Large intestine (tissue), 3 donors: Measurements from ENCODE around the gene TNFRSF13B. TPM values are rescaled to one million over a fixed set of nuclear protein-coding genes. Genes with fewer than 3 reads are reported as not detected.
"Not testable (repeated sequence)": the region's sequence is repeated elsewhere in the genome, so short reads cannot be mapped to it uniquely, and the experiment has no call there.

ENCODE experiments used
- DNase-seq, 2 donors: peaks; one replicate each; pipeline versions ENCODE4 v3.0.0 to v3.0.0-alpha.2; 2013
- H3K27ac ChIP-seq: one replicate; pipeline ENCODE4 v1.5.1; 2013; ENCODE audit warnings: low read length
- H3K27me3 ChIP-seq: 2 replicates; pipeline ENCODE4 v1.6.1; 2013; ENCODE audit warnings: low read length; ENCODE audit not compliant: control insufficient read depth, insufficient read depth
- H3K36me3 ChIP-seq: 2 replicates; pipeline ENCODE4 v1.6.1; 2013; ENCODE audit warnings: low read length; ENCODE audit not compliant: control insufficient read depth, insufficient read depth
- H3K4me1 ChIP-seq: one replicate; pipeline ENCODE4 v1.6.1; 2013; ENCODE audit warnings: low read length; ENCODE audit not compliant: control insufficient read depth, insufficient read depth
- H3K4me3 ChIP-seq: one replicate; pipeline ENCODE4 v1.5.1; 2013; ENCODE audit warnings: low read length
- H3K9me3 ChIP-seq: one replicate; pipeline ENCODE4 v1.6.1; 2013; ENCODE audit warnings: mild to moderate bottlenecking, low read depth, low read length, moderate library complexity; ENCODE audit not compliant: control insufficient read depth
- WGBS: methylation state at CpG from one replicate; pipeline ENCODE4 v1.1.5; 2013; ENCODE audit warnings: low lambda C conversion rate; ENCODE audit not compliant: insufficient coverage; 5-methylcytosine and 5-hydroxymethylcytosine counted together
- polyA plus RNA-seq: library from polyadenylated mRNA; unstranded; fragments of 120-200 nt; gene quantifications from one replicate; pipeline ENCODE4 v1.2.1, GENCODE V29; 2013

TNFRSF13B gene
- polyA plus RNA-seq, 1 donor = 0.07 TPM

DNA sequence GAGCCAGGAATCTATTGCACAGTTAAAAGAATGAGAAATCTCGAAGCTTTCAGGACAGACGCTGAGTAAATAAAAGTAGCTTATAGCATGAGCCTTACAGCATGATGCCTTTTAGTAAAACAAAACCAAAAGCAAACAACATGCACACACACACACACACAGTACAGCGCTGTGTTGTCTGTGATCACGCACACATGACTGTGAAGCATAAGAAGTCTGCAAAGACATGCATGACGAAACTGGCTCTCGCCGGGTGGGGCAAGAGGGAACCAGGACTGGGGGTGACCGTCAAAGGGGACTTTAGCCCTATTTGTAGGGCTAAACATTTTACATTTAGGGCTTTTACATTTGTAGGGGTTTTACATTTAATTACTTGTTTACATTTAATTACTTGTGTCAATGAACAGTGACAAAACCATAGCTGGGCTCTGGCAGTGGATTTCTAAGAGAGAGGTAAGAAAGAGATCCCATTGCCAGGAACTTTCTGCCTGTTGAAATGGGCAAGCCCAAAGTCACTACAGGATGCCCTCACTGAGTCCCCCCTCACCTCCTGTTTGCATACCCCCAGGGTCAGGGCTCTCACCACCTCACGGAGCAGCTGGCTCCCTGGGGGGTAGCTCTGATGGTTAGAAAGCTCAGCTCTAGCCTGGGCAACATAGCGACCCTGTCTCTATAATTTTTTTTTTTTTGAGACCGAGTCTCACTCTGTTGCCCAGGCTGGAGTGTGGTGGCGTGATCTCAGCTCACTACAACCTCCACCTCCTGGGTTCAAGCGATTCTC is 2.0 kb upstream of the TNFRSF13B start:
- H3K4me1 ChIP-seq = no peaks in the 10 kb centered on the region
- no peaks in the 10 kb centered on the region for H3K9me3 ChIP-seq
- no peak overlapping the region for H3K4me3 ChIP-seq
- no peaks in the 10 kb centered on the region for H3K36me3 ChIP-seq
- H3K27ac ChIP-seq = no peak overlapping the region
- H3K27me3 ChIP-seq = peaks cover 10% of the 10 kb centered on the region
- DNase-seq = peak in 1 of 2 donors; percentile 29
- 43% methylated on average over 2 of the region's 13 CpGs for WGBS

DNA sequence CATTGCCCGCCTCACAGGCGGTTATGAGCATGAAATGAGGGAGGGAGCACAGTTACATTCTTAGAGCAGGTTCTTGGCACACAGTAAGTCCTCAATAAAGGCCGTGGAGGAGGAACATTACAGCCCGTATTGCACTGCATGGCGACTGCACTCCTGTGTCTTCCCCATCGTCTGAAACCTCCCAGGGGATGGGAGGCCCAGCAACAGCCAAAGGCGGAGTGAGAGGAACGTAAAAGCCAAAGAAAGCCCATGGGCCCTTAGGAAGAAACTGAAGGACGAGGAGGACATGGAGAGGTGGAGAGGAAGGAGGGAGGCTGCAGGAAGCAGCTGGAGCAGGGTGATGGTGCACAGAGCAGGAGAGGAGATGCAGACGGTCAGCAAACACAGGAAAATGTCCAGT is 1.1 kb upstream of the TNFRSF13B start:
- H3K27ac ChIP-seq, DNase-seq, H3K27me3 ChIP-seq, H3K4me3 ChIP-seq, H3K36me3 ChIP-seq, H3K4me1 ChIP-seq, H3K9me3 ChIP-seq: not testable (repeated sequence)
- WGBS = 90% methylated on average over 2 of the region's 10 CpGs

DNA sequence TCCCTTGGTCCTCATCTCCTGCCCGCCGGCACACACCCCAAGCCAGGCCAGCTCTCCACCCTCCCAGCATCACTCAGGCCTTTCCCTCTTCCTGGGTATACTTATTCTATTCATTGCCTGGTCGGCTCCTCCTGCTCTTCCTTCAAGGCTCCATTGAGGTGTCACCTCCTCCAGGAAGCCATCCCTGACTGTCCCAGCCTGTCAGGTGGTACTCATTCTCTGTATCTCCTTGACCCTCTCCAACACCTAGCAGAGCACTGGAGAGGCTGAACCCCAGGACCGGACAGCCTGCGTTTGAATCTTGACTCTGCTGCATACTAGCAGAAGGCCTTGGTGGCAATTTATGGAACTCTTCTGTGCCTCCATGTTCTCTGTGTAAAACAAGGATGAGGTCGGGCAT is 428 bp upstream of the TNFRSF13B start:
- DNase-seq = no peak
- Histone ChIP-seq H3K27ac (no peak overlapping the region), H3K4me1 (no peaks in the 10 kb centered on the region), H3K36me3 (no peaks in the 10 kb centered on the region), H3K27me3 (peaks cover 4% of the 10 kb centered on the region), H3K9me3 (no peaks in the 10 kb centered on the region), H3K4me3 (no peak overlapping the region)
- whole genome bisulfite sequencing = no CpG with 5 or more reads among the region's 6 CpGs

DNA sequence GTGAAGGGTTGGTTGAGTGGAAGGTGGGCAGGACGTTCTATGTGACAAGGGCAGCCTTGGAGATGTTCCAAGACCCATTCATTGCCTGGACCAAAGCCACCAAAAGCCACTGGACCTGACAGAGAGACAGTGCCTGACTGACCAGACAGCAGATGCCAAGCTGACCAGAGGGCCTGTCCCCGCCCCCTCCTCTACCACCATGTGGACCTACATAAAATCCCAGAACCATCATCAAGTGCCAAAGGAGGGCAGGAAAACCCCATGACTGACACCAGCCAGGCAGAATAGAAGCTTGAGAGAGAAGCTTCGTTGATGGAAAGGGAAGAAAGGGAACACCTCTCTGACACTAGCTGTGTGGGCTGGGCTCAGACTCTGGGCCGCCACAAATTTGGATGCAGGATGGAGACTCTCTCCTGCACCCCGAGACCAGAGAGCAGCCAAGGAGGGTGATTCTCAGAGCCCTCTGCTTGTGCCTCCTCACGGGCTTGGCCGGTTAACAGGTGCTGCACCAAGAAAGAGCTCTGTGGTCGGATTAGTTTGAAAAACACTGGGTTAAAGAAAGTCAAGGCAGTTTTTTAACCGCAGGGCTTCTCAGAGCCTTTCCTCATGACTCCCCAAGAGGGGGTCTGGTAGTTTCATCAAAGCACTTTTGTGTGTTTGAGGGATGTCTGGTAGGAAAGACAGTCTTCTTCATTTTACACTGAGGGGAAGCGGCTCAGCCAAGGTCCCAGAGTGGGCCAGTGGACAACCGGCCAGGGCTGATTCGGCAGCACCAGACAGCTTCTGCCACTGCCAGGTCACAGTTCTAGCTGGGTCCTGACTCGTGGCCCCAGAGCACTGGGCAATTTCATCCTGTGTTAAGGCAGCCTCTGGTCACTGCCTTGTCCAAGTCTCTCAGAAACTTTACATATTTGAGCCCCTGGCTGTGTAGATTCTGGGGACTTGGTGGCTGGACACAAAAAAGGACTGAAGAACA is 1.7 kb downstream of the TNFRSF13B start:
- Histone ChIP-seq H3K4me3 (no peak overlapping the region), H3K36me3 (no peaks in the 10 kb centered on the region), H3K4me1 (no peaks in the 10 kb centered on the region), H3K27ac (no peak overlapping the region), H3K9me3 (no peaks in the 10 kb centered on the region), H3K27me3 (peaks cover 4% of the 10 kb centered on the region)
- no peak for DNase-seq
- no CpG with 5 or more reads among the region's 13 CpGs for WGBS

DNA sequence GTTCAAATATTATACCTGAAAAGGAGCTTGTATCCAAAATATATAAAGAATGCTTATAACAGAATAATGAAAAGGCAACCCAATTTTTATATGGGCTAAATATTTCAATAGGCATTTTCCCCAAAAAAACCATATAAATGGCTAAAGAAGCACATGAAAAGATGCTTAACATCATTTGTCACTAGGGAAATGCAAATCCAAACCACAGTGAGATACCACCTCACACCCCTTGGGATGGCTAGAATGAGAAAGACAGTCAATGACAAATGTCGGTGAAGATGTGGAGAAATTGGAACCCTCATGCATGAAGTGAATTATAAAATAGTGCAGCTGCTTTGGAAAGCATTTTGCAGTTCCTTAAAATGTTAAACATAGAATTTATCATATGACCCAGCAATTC is 3.1 kb downstream of the TNFRSF13B start:
- no peaks in the 10 kb centered on the region for H3K4me1 ChIP-seq
- DNase-seq = no peak
- 71% methylated on average over 1 of the region's 1 CpG for WGBS
- H3K9me3 ChIP-seq = no peaks in the 10 kb centered on the region
- H3K27ac ChIP-seq = no peak overlapping the region
- H3K27me3 ChIP-seq = peaks cover 4% of the 10 kb centered on the region
- H3K4me3 ChIP-seq = no peak overlapping the region
- no peaks in the 10 kb centered on the region for H3K36me3 ChIP-seq

DNA sequence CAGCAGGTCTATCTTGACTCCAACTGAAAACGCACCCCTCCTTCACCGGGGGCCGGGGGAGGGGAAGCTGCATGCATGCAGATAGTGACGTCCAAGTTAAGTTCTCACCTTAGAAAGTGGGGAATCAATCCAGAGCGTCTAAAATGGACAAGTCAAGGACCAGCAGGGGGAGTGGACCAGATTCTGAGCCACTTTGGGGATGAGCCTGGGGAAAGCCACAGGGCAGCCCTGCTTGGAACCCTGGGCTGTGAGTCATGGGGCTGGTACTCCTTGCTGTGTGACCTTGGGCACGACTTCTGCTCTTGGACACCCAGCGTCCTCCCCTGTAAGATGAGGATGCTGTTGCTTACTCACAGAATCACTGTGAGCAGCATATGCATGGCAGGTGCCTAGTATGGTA is 9.1 kb downstream of the TNFRSF13B start:
- no peak overlapping the region for H3K27ac ChIP-seq
- no peaks in the 10 kb centered on the region for H3K9me3 ChIP-seq
- no peak for DNase-seq
- WGBS = no CpG with 5 or more reads among the region's 7 CpGs
- H3K4me1 ChIP-seq = no peaks in the 10 kb centered on the region
- no peak overlapping the region for H3K4me3 ChIP-seq
- H3K27me3 ChIP-seq = no peaks in the 10 kb centered on the region
- no peaks in the 10 kb centered on the region for H3K36me3 ChIP-seq

DNA sequence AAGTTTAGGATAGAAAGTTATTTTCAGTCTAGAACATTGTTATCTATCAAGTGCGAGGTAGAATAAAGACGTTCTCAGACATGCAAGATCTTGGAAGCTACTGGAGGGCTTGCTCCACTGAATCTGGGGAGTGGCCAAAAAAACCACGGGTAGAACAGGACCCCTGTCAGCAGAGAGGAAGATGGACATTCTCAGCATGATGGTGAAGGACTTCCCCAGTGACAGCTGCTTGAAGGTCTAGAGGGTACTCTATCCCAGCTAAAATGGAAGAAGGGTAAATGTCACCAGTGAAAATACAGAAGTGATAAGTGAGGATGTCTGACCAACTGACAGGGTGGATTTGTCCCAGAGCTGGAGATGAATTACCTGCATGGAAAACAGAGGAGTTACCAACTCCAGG is 10.1 kb downstream of the TNFRSF13B start:
- Histone ChIP-seq H3K9me3 (no peaks in the 10 kb centered on the region), H3K27me3 (peaks cover 2% of the 10 kb centered on the region), H3K36me3 (no peaks in the 10 kb centered on the region), H3K4me1 (no peaks in the 10 kb centered on the region), H3K27ac (no peak overlapping the region), H3K4me3 (no peak overlapping the region)
- 92% methylated on average over 2 of the region's 3 CpGs for WGBS
- DNase-seq = no peak

DNA sequence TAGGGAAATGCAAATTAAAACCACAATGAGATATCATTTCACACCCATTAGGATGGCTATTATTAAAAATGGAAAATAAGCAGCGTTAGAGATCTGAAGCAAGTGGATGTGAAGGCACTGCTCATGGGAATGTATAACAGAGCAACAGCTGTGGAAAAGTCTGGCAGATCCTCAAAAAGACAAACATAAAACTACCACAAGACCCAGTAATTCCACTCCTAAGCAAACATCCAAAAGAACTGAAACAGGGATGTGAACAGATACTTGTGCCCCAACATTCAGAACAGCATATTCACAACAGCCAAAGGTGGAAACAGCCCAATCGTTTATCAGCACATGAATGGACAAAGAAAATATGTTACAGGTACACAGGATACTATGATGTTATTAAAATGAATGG is 10.9 kb downstream of the TNFRSF13B start:
- 83% methylated on average over 1 of the region's 2 CpGs for WGBS
- H3K9me3 ChIP-seq, H3K4me1 ChIP-seq, DNase-seq, H3K27me3 ChIP-seq, H3K36me3 ChIP-seq, H3K27ac ChIP-seq, H3K4me3 ChIP-seq: not testable (repeated sequence)

DNA sequence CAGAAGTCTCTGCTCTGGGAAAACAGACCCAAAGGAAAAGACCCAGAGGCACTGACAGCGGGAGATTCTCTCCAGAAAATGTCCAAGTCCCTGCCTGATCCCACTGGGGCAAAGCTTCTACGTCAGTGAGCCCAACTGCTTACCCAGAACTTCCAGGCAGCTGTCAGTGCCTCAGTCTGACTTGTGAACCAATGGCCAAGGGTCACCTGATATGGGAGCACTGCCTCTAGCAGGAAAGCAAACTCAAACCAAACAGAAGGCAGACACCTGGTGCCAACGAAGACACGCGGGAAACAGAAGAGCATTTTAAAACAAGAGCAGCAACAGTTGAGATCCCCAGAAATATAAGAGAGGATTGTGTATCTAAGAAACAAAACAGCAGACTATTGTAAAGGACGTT is 16.9 kb downstream of the TNFRSF13B start:
- not testable (repeated sequence) for H3K27ac ChIP-seq, DNase-seq, H3K9me3 ChIP-seq, H3K36me3 ChIP-seq, H3K27me3 ChIP-seq, H3K4me1 ChIP-seq, H3K4me3 ChIP-seq
- WGBS = 10% methylated on average over 3 of the region's 6 CpGs

DNA sequence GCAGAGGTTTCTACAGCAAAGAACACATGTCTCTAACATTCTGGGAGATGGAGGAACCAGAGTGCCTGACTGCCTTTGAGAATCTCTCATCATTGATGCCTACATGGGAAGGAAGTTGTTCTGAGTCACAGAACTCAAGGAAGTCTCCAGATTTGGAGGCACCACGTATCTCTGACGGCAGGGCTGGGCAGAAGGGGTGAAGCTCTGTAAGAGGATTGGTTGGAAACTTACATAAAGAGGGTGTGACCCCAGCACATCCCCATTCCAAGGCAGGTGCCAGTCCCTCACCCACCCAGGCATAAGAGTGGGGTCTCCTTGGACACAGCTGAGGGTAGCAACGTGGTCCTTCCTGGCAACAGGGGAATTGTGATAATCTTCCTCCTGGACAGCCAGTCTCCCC is 17.4 kb downstream of the TNFRSF13B start:
- H3K9me3 ChIP-seq = peaks cover 4% of the 10 kb centered on the region
- DNase-seq = no peak
- no peaks in the 10 kb centered on the region for H3K36me3 ChIP-seq
- H3K27ac ChIP-seq = no peak overlapping the region
- H3K4me1 ChIP-seq = peaks cover 5% of the 10 kb centered on the region
- H3K27me3 ChIP-seq = peaks cover 9% of the 10 kb centered on the region
- WGBS = no CpG with 5 or more reads among the region's 3 CpGs
- no peak overlapping the region for H3K4me3 ChIP-seq
